NCI-H146 treated with DMSO at 0.1 percent for 48 hours (cell line): ENCODE data around the gene LRG1.

Experiments
- DNase-seq: peaks from one replicate; lab custom pipeline; 2025; ENCODE audit not compliant: unreplicated experiment; lab: John Stamatoyannopoulos, UW

The LRG1 gene

DNA sequence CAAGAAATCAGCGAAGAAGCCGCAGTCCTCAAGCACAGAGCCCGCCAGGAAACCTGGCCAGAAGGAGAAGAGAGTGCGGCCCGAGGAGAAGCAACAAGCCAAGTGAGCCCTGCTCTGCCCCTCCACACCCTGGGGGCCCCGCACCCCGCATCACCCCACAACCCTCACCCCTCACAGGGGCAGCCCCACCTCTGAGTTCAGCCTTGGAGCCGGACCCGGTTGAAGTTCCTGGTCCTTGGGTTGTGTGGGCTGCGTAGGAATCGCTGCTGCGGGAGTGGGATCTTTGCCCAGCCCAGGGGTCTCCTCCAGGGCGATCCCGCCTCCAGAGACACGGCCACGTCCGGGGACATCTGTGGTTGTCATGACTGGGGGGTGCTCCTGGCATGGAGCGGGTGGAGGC, 43.5 kb downstream of the LRG1 start:
- DNase-seq = no peak

DNA sequence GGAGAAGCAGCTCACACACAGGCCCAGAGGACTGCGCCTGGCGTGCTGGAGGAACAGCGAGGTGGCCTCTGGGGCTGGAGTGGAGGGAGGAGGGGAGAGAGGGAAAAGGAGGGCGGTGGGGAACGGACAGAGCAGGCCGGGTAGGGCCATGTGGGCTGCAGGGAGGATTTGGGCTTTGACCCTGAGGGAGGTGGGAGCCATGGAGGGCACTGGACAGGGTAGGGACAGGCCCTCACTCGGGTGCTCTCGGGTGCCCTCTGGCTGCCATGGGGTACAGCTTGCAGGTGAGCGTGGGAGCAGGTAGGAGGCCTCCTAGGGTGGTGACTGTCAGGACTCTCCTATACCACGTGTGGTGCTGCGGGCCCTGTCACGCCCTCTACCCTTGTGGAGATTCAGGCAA, 44.4 kb downstream of the LRG1 start:
- no peak for DNase-seq

DNA sequence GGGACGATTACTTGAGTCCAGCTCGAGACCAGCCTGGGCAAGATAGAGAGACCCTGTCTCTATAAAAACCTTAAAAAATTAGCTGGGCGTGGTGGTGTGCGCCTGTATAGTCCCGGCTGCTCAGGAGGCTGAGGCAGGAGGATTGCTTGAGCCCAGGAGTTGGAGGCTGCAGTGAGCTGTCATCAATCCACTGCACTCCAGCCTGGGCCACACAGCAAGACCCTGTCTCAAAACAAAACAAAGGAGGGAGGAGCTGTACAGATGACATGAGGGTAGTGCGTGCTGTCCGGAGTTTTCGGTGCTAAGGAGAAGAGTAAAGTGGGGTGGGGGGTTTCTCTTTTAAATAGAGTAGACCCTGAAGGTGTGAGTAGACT, 45.2 kb downstream of the LRG1 start:
- no peak for DNase-seq

DNA sequence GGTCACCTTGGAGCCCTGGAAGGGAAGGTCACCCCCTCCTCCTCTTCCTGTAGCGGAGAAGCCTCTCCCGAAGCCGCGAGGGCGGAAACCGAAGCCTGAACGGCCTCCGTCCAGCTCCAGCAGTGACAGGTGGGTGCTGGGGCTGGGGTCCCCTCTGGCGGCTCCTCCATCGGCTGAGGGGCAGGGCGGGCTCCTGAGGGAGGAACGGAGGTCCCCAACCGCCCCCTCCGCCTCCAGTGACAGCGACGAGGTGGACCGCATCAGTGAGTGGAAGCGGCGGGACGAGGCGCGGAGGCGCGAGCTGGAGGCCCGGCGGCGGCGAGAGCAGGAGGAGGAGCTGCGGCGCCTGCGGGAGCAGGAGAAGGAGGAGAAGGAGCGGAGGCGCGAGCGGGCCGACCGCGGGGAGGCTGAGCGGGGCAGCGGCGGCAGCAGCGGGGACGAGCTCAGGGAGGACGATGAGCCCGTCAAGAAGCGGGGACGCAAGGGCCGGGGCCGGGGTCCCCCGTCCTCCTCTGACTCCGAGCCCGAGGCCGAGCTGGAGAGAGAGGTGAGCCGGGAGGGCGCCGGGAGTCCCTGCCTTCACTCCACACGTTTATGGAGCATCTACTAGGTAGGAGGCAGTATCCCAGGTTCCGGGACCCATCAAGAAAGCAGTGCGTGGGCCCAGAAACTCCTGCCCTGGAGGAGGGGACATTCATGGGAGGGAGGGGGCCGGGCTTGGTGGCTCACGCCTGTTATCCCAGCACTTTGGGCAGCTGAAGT, 45.7 kb downstream of the LRG1 start:
- DNase-seq = no peak

DNA sequence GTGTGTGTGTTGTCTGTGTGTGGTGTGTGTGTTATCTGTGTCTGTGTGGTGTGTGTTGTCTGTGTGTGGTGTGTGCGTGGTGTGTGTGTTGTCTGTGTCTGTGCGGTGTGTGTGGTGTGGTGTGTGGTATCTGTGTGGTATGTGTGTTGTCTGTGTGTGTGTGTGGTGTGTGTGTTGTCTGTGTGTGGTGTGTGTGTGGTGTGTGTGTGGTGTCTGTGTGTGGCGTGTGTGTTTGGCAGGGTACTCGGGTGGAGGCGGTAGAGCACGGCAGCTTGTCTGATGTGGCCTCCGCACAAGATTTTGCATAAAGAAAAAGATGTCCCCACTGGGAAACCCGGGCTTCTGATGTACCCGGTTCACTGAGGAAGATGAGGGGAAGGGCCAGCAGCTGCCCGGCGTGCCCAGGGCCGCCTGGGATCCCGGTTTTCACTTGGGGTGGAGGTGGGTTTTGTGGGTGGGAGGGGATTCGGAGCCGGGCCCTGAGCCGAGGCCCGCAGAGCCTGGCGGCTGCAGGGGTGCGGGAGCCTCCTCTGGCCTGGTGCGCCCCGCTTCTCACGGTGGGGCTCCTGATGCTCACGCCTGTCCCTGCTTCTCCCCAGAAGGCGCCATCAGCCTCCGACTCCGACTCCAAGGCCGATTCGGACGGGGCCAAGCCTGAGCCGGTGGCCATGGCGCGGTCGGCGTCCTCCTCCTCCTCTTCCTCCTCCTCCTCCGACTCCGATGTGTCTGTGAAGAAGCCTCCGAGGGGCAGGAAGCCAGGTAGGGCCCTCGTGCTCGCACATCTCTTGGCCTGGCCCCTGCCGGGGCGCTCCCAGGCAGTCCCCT, 46.5 kb downstream of the LRG1 start:
- no peak for DNase-seq

DNA sequence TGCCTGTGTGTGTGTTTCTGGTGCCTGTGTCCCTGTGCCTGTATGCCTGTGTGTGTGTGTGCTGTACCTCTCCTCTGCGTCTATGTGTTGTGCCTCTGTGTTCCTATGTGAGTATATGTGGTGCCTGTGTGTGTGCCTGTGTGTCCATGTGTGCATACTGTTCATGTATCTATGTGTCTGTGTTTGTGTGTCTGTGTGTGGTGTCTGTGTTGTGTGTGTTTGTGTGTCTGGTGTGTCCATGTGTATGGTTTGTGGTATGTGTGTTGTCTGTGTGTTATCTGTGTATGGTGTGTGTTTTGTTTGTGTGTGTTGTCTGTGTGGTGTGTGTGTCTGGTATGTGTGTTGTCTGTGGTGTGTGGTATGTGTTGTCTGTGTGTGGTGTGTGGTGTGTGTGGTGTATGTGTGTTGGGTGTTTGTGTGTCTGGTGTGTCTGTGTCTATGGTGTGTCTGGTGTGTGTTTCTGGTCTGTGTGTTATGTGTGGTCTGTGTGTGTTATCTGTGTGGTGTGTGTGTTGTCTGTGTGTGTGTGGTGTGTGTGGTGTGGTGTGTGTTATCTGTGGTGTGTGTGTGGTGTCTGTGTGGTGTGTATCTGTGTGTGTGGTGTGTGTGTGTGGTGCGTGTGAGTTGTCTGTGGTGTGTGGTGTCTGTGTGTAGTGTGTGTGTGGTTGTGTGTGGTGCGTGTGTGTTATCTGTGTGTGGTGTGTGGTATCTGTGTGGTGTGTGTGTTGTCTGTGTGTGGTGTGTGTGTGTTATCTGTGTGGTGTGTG, 47.3 kb downstream of the LRG1 start:
- DNase-seq = no peak

DNA sequence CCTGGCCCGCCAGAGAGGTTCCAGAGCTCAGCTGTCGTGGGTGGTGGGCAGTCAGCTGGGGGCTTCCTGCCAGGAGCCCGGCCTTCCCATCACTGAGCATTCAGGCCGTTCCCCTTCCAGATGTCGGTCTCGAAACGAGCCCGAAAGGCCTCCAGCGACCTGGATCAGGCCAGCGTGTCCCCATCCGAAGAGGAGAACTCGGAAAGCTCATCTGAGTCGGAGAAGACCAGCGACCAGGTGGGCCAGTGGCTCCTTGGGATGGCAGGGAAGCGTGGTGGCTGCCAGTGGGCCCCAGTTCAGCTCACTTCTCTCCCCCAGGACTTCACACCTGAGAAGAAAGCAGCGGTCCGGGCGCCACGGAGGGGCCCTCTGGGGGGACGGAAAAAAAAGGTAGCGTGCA, 48.4 kb downstream of the LRG1 start:
- no peak for DNase-seq

DNA sequence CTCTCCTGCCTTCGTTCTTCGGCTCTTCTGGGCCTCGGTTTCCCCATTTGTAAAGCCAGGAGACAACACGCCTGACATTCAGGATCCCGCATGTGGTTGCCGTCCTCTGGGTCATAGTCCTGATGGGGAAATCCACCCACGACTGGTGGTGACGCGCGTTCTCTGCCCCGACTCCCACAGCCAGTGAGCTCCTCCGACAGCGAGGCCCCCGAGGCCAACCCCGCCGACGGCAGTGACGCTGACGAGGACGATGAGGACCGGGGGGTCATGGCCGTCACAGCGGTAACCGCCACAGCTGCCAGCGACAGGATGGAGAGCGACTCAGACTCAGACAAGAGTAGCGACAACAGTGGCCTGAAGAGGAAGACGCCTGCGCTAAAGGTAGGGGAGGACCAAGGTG, 51.3 kb downstream of the LRG1 start:
- DNase-seq = no peak

DNA sequence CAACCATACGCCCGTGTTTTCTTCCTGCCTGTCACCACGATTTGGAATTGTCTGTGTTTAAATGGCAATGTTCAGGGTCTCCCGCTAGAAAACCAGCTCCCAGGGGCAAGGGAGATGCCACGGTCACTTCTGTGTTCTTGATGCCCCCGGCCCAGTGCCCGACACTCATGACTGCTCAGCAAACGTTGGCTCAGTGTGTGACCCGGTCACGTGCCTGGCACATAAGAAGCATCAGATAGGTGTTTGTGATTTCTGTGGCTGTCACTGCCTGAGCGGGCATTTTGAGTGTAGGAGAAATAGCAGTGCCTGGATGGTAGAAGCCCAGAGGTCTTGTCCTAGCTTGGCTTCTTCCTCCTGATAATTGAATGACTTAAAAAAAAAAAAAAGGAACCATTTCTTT, 52.3 kb downstream of the LRG1 start:
- no peak for DNase-seq
